IMR-90 (cell line): ENCODE results near the gene SLC9A3. TPM values are rescaled to one million over a fixed set of nuclear protein-coding genes. Genes with fewer than 3 reads are reported as not detected.

Experiments used
- ATAC-seq: fragments of 200-7000 bp; cut with Tn5 transposase; 2 replicates; pipeline ENCODE4 v1.9.1; 2020; ENCODE audit warnings: low read depth, mild to moderate bottlenecking, moderate library complexity
- BruUV-seq: library from RNA; stranded (reverse); fragments of 400-500 nt; replicated peaks from 2 replicates; lab custom pipeline; 2021; lab: Mats Ljungman, UMichigan
- CTCF ChIA-PET: fragments of 300-600 bp; formaldehyde crosslinking; extraction: SDS; loops from one replicate; lab custom pipeline; 2021; ENCODE audit warnings: antibody characterized with exemption; lab: Yijun Ruan, JAX
- POLR2A ChIA-PET: fragments of 300-600 bp; sonication (Branson Sonifier 250); formaldehyde crosslinking; loops from one replicate; lab custom pipeline; 2022; ENCODE audit warnings: antibody characterized with exemption; ENCODE audit not compliant: unreplicated experiment; lab: Charles Lee
- DNase-seq: peaks from one replicate; pipeline ENCODE4 v3.0.0; 2013
- H2AFZ ChIP-seq: replicated peaks from 2 replicates; pipeline ENCODE3; 2013; ENCODE audit warnings: low read length, mild to moderate bottlenecking; ENCODE audit not compliant: poor library complexity
- H2AK5ac ChIP-seq: 2 replicates; pipeline ENCODE4 v1.6.1; 2013; ENCODE audit warnings: low read depth, low read length, inconsistent platforms
- H2AK9ac ChIP-seq: replicated peaks from 2 replicates; pipeline ENCODE3; 2013; ENCODE audit warnings: mild to moderate bottlenecking, low read depth, low read length, moderate library complexity; ENCODE audit not compliant: poor library complexity
- H2BK120ac ChIP-seq: 2 replicates; pipeline ENCODE4 v1.6.1; 2013; ENCODE audit warnings: low read depth, low read length, inconsistent platforms
- H2BK15ac ChIP-seq: 3 replicates; pipeline ENCODE4 v1.6.1; 2013; ENCODE audit warnings: low read depth, low read length, inconsistent platforms
- H2BK20ac ChIP-seq: 2 replicates; pipeline ENCODE4 v1.6.1; 2013; ENCODE audit warnings: low read depth, mild to moderate bottlenecking, inconsistent platforms, low read length, moderate library complexity
- H2BK5ac ChIP-seq: 2 replicates; pipeline ENCODE4 v1.6.1; 2013; ENCODE audit warnings: mild to moderate bottlenecking, low read depth, low read length, inconsistent platforms; ENCODE audit not compliant: poor library complexity, severe bottlenecking
- H3K14ac ChIP-seq: replicated peaks from 2 replicates; pipeline ENCODE4 v1.6.1; 2013; ENCODE audit warnings: low read depth, low read length, inconsistent platforms
- H3K18ac ChIP-seq: 2 replicates; pipeline ENCODE4 v1.6.1; 2013; ENCODE audit warnings: low read depth, low read length, control low read depth
- H3K23ac ChIP-seq: 2 replicates; pipeline ENCODE4 v1.6.1; 2013; ENCODE audit warnings: low read depth, low read length, inconsistent platforms
- H3K27ac ChIP-seq: 2 replicates; pipeline ENCODE4 v1.5.1; 2013; ENCODE audit warnings: mild to moderate bottlenecking, control low read depth, low read length; ENCODE audit not compliant: insufficient read depth
- H3K27me3 ChIP-seq: 2 replicates; pipeline ENCODE4 v1.6.1; 2013; ENCODE audit warnings: low read length; ENCODE audit not compliant: control insufficient read depth, insufficient read depth
- H3K36me3 ChIP-seq: 2 replicates; pipeline ENCODE4 v1.6.1; 2013; ENCODE audit warnings: low read length, mixed read lengths; ENCODE audit not compliant: control insufficient read depth, insufficient read depth
- H3K4ac ChIP-seq: 2 replicates; pipeline ENCODE4 v1.6.1; 2013; ENCODE audit warnings: low read depth, low read length, inconsistent platforms
- H3K4me1 ChIP-seq: 2 replicates; pipeline ENCODE4 v1.6.1; 2013; ENCODE audit warnings: low read length, mixed read lengths; ENCODE audit not compliant: control insufficient read depth, insufficient read depth
- H3K4me2 ChIP-seq: 2 replicates; pipeline ENCODE4 v1.6.1; 2013; ENCODE audit warnings: low read depth, mild to moderate bottlenecking, control low read depth, low read length, moderate library complexity
- H3K4me3 ChIP-seq: 2 replicates; pipeline ENCODE4 v1.5.1; 2013; ENCODE audit warnings: low read depth, mild to moderate bottlenecking, control low read depth, low read length, moderate library complexity; ENCODE audit not compliant: insufficient read depth
- H3K56ac ChIP-seq: 2 replicates; pipeline ENCODE4 v1.6.1; 2013; ENCODE audit warnings: low read length, inconsistent platforms; ENCODE audit not compliant: insufficient read depth; ENCODE audit errors: extremely low read depth
- H3K79me1 ChIP-seq, 2 experiments: 2 replicates each; pipeline ENCODE4 v1.6.1; 2013; ENCODE audit warnings: low read length in 2 of 2, inconsistent platforms in 1 of 2, low read depth in 1 of 2
- H3K9ac ChIP-seq: 2 replicates; pipeline ENCODE4 v1.6.1; 2013; ENCODE audit warnings: low read depth, low read length, control low read depth
- H3K9me1 ChIP-seq: 2 replicates; pipeline ENCODE4 v1.6.1; 2013; ENCODE audit warnings: low read length, inconsistent platforms; ENCODE audit not compliant: insufficient read depth
- H3K9me3 ChIP-seq: 2 replicates; pipeline ENCODE4 v1.6.1; 2013; ENCODE audit warnings: low read length; ENCODE audit not compliant: control insufficient read depth, insufficient read depth
- H4K20me1 ChIP-seq: 2 replicates; pipeline ENCODE4 v1.6.1; 2013; ENCODE audit warnings: low read length, inconsistent platforms; ENCODE audit not compliant: insufficient read depth
- H4K5ac ChIP-seq: 2 replicates; pipeline ENCODE4 v1.6.1; 2013; ENCODE audit warnings: mild to moderate bottlenecking, low read depth, low read length, control low read depth
- H4K8ac ChIP-seq, 2 experiments: 2 replicates each; pipeline ENCODE4 v1.6.1; 2013; ENCODE audit warnings: low read depth in 2 of 2, low read length in 2 of 2, control low read depth in 1 of 2, inconsistent platforms in 1 of 2
- H4K91ac ChIP-seq: 2 replicates; pipeline ENCODE4 v1.6.1; 2013; ENCODE audit warnings: low read depth, low read length, inconsistent platforms; ENCODE audit not compliant: insufficient read depth
- BHLHE40 ChIP-seq: fragments of 150-350 bp; IDR thresholded peaks from 2 replicates; pipeline ENCODE4 v1.6.1; 2016; ENCODE audit warnings: mild to moderate bottlenecking, low read depth, low read length
- CEBPB ChIP-seq: IDR thresholded peaks from 2 replicates; pipeline ENCODE4 v1.6.1; 2012; ENCODE audit warnings: low read depth, low read length, improper control_type of control experiment
- CHD1 ChIP-seq: IDR thresholded peaks from 2 replicates; pipeline ENCODE4 v1.6.1; 2012; ENCODE audit warnings: low read depth, low read length, improper control_type of control experiment
- FOS ChIP-seq: fragments of 150-350 bp; IDR thresholded peaks from 2 replicates; pipeline ENCODE4 v1.6.1; 2016; ENCODE audit warnings: low read depth, low read length
- MAFK ChIP-seq: IDR thresholded peaks from 2 replicates; pipeline ENCODE4 v1.6.1; 2012; ENCODE audit warnings: low read depth, low read length, improper control_type of control experiment
- MAZ ChIP-seq: IDR thresholded peaks from 2 replicates; pipeline ENCODE4 v1.6.1; 2012; ENCODE audit warnings: low read depth, mild to moderate bottlenecking, low read length, improper control_type of control experiment, moderate library complexity, borderline replicate concordance
- MXI1 ChIP-seq: IDR thresholded peaks from 2 replicates; pipeline ENCODE4 v1.6.1; 2012; ENCODE audit warnings: low read depth, mild to moderate bottlenecking, low read length, moderate library complexity, borderline replicate concordance
- NFE2L2 ChIP-seq: fragments of 150-350 bp; IDR thresholded peaks from 2 replicates; pipeline ENCODE4 v1.6.1; 2016; ENCODE audit warnings: low read depth, mild to moderate bottlenecking, low read length
- POLR2A ChIP-seq: IDR thresholded peaks from 2 replicates; pipeline ENCODE4 v1.6.1; 2012; ENCODE audit warnings: mild to moderate bottlenecking, low read depth, low read length
- RAD21 ChIP-seq: IDR thresholded peaks from 2 replicates; pipeline ENCODE4 v1.6.1; 2012; ENCODE audit warnings: low read length, improper control_type of control experiment
- RCOR1 ChIP-seq: IDR thresholded peaks from 2 replicates; pipeline ENCODE4 v1.6.1; 2012; ENCODE audit warnings: mild to moderate bottlenecking, low read length, improper control_type of control experiment; ENCODE audit not compliant: insufficient replicate concordance
- RFX5 ChIP-seq: IDR thresholded peaks from 2 replicates; pipeline ENCODE4 v1.8.0; 2012; ENCODE audit warnings: low read depth, mild to moderate bottlenecking, low read length, moderate library complexity
- WGBS, 2 experiments: methylation state at CpG; one replicate each; pipeline versions ENCODE4 v1.1.5 to v1.1.7; 2013; ENCODE audit warnings: missing lambda C conversion rate in 2 of 2; ENCODE audit not compliant: insufficient read length in 1 of 2; ENCODE audit errors: extremely low coverage in 2 of 2; 5-methylcytosine and 5-hydroxymethylcytosine counted together
- dilution Hi-C: fragments of 300-500 bp; cut with HindIII; formaldehyde crosslinking; loops from one replicate; pipeline ENCODE4 v1.14.3; 2018; ENCODE audit warnings: low sequenced_read_pairs; ENCODE audit not compliant: unreplicated experiment
- in situ Hi-C: fragments of 300-500 bp; cut with MboI; formaldehyde crosslinking; loops from 3 replicates; pipeline ENCODE4 v1.14.3; 2019; ENCODE audit warnings: low sequenced_read_pairs, inconsistent platforms, mixed read lengths
- intact Hi-C: fragments of 100-400 bp; cut with micrococcal nuclease; formaldehyde crosslinking; loops from 2 replicates; pipeline ENCODE4 v1.10.0; 2022
- polyA plus RNA-seq, 3 experiments: library from polyadenylated mRNA; depleted of rRNA; stranded (reverse); fragments of >200 nt; gene quantifications; 2 replicates each; pipeline ENCODE4 v1.2.3, GENCODE V29; 2012; ENCODE audit warnings: low replicate concordance in 1 of 3
- total RNA-seq: library from RNA; depleted of rRNA; stranded (reverse); fragments of >200 nt; gene quantifications from 2 replicates; pipeline ENCODE4 v1.2.3, GENCODE V29; 2012
- TF ChIP-seq, protein P1 (sequence below): conservative IDR thresholded peaks from 2 replicates; pipeline ENCODE4 v1.5.1; 2012; ENCODE audit warnings: mild to moderate bottlenecking, low read depth, low read length, improper control_type of control experiment
- TF ChIP-seq, protein P2 (sequence below): fragments of 150-350 bp; IDR thresholded peaks from 2 replicates; pipeline ENCODE4 v1.6.1; 2016; ENCODE audit warnings: low read depth, mild to moderate bottlenecking, low read length, moderate library complexity, borderline replicate concordance
- TF ChIP-seq, protein P3 (sequence below): fragments of 150-350 bp; IDR thresholded peaks from 2 replicates; pipeline ENCODE4 v1.6.1; 2017; ENCODE audit warnings: mild to moderate bottlenecking, antibody characterized with exemption, low read length, low read depth

The SLC9A3 gene
- total and polyA plus RNA-seq, 2 of the 4 experiments (the other 2 are of a cell fraction), result 0.72 to 1.5 TPM

DNA sequence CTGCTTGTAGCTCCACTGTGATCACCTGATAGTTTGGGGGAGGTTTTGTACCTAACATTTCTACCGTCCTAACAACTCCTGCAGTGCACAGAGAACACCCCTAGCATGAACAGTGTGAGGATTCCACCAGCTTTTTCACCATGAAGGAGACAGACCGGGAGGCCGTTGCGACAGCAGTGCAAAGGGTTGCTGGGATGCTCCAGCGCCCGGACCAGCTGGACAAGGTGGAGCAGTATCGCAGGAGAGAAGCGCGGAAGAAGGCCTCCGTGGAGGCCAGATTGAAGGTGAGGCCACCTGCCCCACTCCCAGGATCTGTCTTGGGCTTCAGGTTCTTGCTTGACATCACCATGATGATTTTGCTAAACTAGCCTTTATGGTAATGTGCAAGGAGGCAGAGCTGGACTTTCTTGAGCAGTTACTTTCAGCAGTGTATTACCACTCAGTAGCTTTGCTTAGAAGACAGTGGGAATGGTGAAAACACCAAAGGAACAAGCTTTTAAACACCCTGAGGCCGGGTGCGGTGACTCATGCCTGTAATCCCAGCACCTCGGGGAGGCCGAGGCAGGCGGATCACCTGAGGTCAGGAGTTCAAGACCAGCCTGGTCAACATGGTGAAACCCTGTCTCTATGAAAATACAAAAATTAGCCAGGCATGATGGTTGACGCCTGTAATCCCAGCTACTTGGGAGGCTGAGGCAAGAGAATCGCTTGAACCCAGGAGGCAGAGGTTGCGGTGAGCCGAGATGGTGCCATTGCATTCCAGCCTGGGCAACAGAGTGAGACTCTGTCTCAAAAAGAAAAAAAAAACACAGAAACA is 78.0 kb downstream of the SLC9A3 start:
- WGBS, 2 experiments, result 87% methylated on average over 3 of the region's 19 CpGs; no CpG with 5 or more reads in 1 of the 2 experiments
- intact Hi-C loops (no loop called here), in situ Hi-C loops (no loop called here), dilution Hi-C loops (no loop called here)
- no peak for DNase-seq
- H2BK120ac ChIP-seq, result no peak overlapping the region
- H3K27me3 ChIP-seq, result no peaks in the 10 kb centered on the region
- H4K91ac ChIP-seq, result no peak overlapping the region
- no peak overlapping the region for H3K4me3 ChIP-seq
- H3K23ac ChIP-seq, result no peak overlapping the region
- H3K18ac ChIP-seq, result no peak overlapping the region
- no peak overlapping the region for H3K14ac ChIP-seq
- no peak overlapping the region for H2AFZ ChIP-seq
- no peak overlapping the region for H2BK15ac ChIP-seq
- BruUV-seq, result no TSS peak
- H3K9me1 ChIP-seq, result peaks cover 4% of the 10 kb centered on the region; the same call in 1 of the 2 replicates
- CTCF ChIA-PET, result interaction anchor here (0.7 to 1.9 kb wide), 7 partner anchors 11 to 312 kb away, joined by 3 to 5 read pairs (median 4); no protein-coding TSS in a partner anchor
- no peak overlapping the region for H3K4me2 ChIP-seq
- no peak overlapping the region for H3K4ac ChIP-seq
- H2AK9ac ChIP-seq, result no peak overlapping the region
- H3K56ac ChIP-seq, result no peak overlapping the region
- no peak overlapping the region for H2AK5ac ChIP-seq
- H2BK5ac ChIP-seq, result no peak overlapping the region
- H4K20me1 ChIP-seq, result 0 out of 2 replicates have a peak, but pooled peaks cover 14% of the 10 kb centered on the region
- H3K36me3 ChIP-seq, result peaks cover 34% of the 10 kb centered on the region
- H3K4me1 ChIP-seq, result peaks cover 12% of the 10 kb centered on the region
- no peak overlapping the region for H4K8ac ChIP-seq
- no peaks in the 10 kb centered on the region for H3K9me3 ChIP-seq
- peaks cover 46 to 75% of the 10 kb centered on the region in 2 experiments for H3K79me1 ChIP-seq
- H2BK20ac ChIP-seq, result no peak overlapping the region
- ATAC-seq, result no peak
- H3K9ac ChIP-seq, result no peak overlapping the region
- no peak overlapping the region for H3K27ac ChIP-seq
- no peak overlapping the region for H4K5ac ChIP-seq
- POLR2A ChIA-PET, result no interaction called here
- no peak for TF ChIP-seq MAFK
- TF ChIP-seq RAD21, result no peak
- TF ChIP-seq, protein P1, sequence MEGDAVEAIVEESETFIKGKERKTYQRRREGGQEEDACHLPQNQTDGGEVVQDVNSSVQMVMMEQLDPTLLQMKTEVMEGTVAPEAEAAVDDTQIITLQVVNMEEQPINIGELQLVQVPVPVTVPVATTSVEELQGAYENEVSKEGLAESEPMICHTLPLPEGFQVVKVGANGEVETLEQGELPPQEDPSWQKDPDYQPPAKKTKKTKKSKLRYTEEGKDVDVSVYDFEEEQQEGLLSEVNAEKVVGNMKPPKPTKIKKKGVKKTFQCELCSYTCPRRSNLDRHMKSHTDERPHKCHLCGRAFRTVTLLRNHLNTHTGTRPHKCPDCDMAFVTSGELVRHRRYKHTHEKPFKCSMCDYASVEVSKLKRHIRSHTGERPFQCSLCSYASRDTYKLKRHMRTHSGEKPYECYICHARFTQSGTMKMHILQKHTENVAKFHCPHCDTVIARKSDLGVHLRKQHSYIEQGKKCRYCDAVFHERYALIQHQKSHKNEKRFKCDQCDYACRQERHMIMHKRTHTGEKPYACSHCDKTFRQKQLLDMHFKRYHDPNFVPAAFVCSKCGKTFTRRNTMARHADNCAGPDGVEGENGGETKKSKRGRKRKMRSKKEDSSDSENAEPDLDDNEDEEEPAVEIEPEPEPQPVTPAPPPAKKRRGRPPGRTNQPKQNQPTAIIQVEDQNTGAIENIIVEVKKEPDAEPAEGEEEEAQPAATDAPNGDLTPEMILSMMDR, result no peak
- TF ChIP-seq NFE2L2, result no peak
- no peak for TF ChIP-seq BHLHE40
- TF ChIP-seq RCOR1, result no peak
- TF ChIP-seq, protein P2, sequence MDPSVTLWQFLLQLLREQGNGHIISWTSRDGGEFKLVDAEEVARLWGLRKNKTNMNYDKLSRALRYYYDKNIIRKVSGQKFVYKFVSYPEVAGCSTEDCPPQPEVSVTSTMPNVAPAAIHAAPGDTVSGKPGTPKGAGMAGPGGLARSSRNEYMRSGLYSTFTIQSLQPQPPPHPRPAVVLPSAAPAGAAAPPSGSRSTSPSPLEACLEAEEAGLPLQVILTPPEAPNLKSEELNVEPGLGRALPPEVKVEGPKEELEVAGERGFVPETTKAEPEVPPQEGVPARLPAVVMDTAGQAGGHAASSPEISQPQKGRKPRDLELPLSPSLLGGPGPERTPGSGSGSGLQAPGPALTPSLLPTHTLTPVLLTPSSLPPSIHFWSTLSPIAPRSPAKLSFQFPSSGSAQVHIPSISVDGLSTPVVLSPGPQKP, result no peak
- TF ChIP-seq RFX5, result no peak
- TF ChIP-seq CHD1, result no peak
- TF ChIP-seq, protein P3, sequence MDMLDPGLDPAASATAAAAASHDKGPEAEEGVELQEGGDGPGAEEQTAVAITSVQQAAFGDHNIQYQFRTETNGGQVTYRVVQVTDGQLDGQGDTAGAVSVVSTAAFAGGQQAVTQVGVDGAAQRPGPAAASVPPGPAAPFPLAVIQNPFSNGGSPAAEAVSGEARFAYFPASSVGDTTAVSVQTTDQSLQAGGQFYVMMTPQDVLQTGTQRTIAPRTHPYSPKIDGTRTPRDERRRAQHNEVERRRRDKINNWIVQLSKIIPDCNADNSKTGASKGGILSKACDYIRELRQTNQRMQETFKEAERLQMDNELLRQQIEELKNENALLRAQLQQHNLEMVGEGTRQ, result no peak
- no peak for TF ChIP-seq POLR2A
- no peak for TF ChIP-seq MAZ
- no peak for TF ChIP-seq MXI1
- no peak for TF ChIP-seq FOS
- TF ChIP-seq CEBPB, result no peak
